Spleen (tissue), 7 donors: ENCODE results near the gene CARTPT.

Experiments used
- CTCF ChIP-seq, 11 experiments: fragments of 200-600 bp in 7 of 11; fragments of 450-650 bp in 4 of 11; sonication (generic) in 4 of 11; IDR thresholded peaks in 8 of 11; conservative IDR thresholded peaks in 3 of 11; 1 replicate in 7 of 11; 2 replicates in 4 of 11; pipeline versions ENCODE4 v1.4.0 to v1.8.0; 2016 to 2021; ENCODE audit warnings: antibody characterized with exemption in 11 of 11, inconsistent platforms in 4 of 11, mild to moderate bottlenecking in 1 of 11
- POLR2A ChIP-seq, 3 donors: fragments of 450-650 bp; IDR thresholded peaks; one replicate each; pipeline ENCODE4 v1.5.1; 2017; ENCODE audit warnings: antibody characterized with exemption in 3 of 3, mild to moderate bottlenecking in 1 of 3
- donor health status: DM: no; HTN: no; CAD: no; lungs with moderate emphysema.
- donor health status: DM: no; HTN: no; CAD: no.
- donor health status: DM: no; HTN: no; CAD: no.

- no peak for TF ChIP-seq CTCF (IDR thresholded peaks at IDR 0.05 in 8 of 11, conservative IDR thresholded peaks at IDR 0.05 in 3 of 11)
- no peak for TF ChIP-seq POLR2A (IDR thresholded peaks at IDR 0.05)
Observed at GRCh38 chr5:71737931-71738539, 19.0 kb downstream of the CARTPT start.
